OCI-LY7 (cell line): ENCODE measurements around the gene ASB18. TPM values are rescaled to one million over a fixed set of nuclear protein-coding genes. Genes with fewer than 3 reads are reported as not detected.

ENCODE experiments used
- BruUV-seq: library from RNA; stranded (reverse); fragments of 400-500 nt; replicated peaks from 2 replicates; lab custom pipeline; 2021; lab: Mats Ljungman, UMichigan
- CTCF ChIA-PET: fragments of 300-600 bp; sonication (Branson Sonifier 250); formaldehyde crosslinking; loops from one replicate; lab custom pipeline; 2022; ENCODE audit warnings: antibody characterized with exemption; ENCODE audit not compliant: unreplicated experiment; lab: Charles Lee
- POLR2A ChIA-PET: fragments of 300-600 bp; sonication (Branson Sonifier 250); formaldehyde crosslinking; loops from one replicate; lab custom pipeline; 2022; ENCODE audit warnings: antibody characterized with exemption; lab: Charles Lee
- DNase-seq: peaks from one replicate; pipeline ENCODE4 v3.0.0-alpha.2; 2015; ENCODE audit warnings: low spot score
- H2AFZ ChIP-seq: fragments of 200-600 bp; sonication (generic), shearing (Covaris generic); 2 replicates; pipeline ENCODE4 v1.6.1; 2014; ENCODE audit warnings: mild to moderate bottlenecking, antibody characterized with exemption, low read length, moderate library complexity
- H3K27ac ChIP-seq: fragments of 200-600 bp; sonication (generic); 2 replicates; pipeline ENCODE4 v1.5.1; 2014; ENCODE audit warnings: mixed run types, low read depth, mild to moderate bottlenecking, moderate library complexity, low read length, inconsistent platforms; ENCODE audit not compliant: poor library complexity, severe bottlenecking
- H3K36me3 ChIP-seq: fragments of 200-600 bp; sonication (generic); 2 replicates; pipeline ENCODE4 v1.6.1; 2014; ENCODE audit warnings: mild to moderate bottlenecking, antibody characterized with exemption, low read length, moderate library complexity, mixed read lengths; ENCODE audit not compliant: insufficient read depth
- H3K4me1 ChIP-seq: fragments of 200-600 bp; sonication (generic); 2 replicates; pipeline ENCODE4 v1.5.1; 2014; ENCODE audit warnings: mild to moderate bottlenecking, low read length; ENCODE audit not compliant: insufficient read depth, poor library complexity, severe bottlenecking
- H3K4me2 ChIP-seq: fragments of 200-600 bp; sonication (generic); 2 replicates; pipeline ENCODE4 v1.6.1; 2014; ENCODE audit warnings: mild to moderate bottlenecking, low read length
- H3K4me3 ChIP-seq: fragments of 200-600 bp; sonication (generic); 2 replicates; pipeline ENCODE4 v1.5.1; 2014; ENCODE audit warnings: mild to moderate bottlenecking, low read depth, low read length; ENCODE audit not compliant: poor library complexity, severe bottlenecking
- H3K79me2 ChIP-seq: fragments of 200-600 bp; sonication (generic); 2 replicates; pipeline ENCODE4 v1.6.1; 2016; ENCODE audit warnings: low read depth, mild to moderate bottlenecking, low read length, moderate library complexity, mixed read lengths; ENCODE audit not compliant: insufficient read depth
- H3K9me2 ChIP-seq: fragments of 200-600 bp; sonication (generic); 2 replicates; pipeline ENCODE4 v1.6.1; 2016; ENCODE audit warnings: mild to moderate bottlenecking, low read length, mixed read lengths; ENCODE audit not compliant: insufficient read depth
- H3K9me3 ChIP-seq: fragments of 200-600 bp; sonication (generic); 2 replicates; pipeline ENCODE4 v1.6.1; 2014; ENCODE audit warnings: mild to moderate bottlenecking, mixed run types, low read length, mixed read lengths
- H4K20me1 ChIP-seq: fragments of 200-600 bp; sonication (generic); 2 replicates; pipeline ENCODE4 v1.6.1; 2014; ENCODE audit warnings: mild to moderate bottlenecking, antibody characterized with exemption, low read length, moderate library complexity, mixed read lengths; ENCODE audit not compliant: insufficient read depth
- CTCF ChIP-seq: fragments of 200-600 bp; sonication (generic); conservative IDR thresholded peaks from 2 replicates; pipeline ENCODE4 v1.5.1; 2014; ENCODE audit warnings: mild to moderate bottlenecking, antibody characterized with exemption, low read length, moderate library complexity, mixed read lengths
- EZH2phosphoT487 ChIP-seq: fragments of 200-600 bp; sonication (generic); IDR thresholded peaks from 2 replicates; pipeline ENCODE4 v1.6.1; 2018; ENCODE audit warnings: low read depth, borderline replicate concordance, mild to moderate bottlenecking, mixed run types, antibody characterized with exemption, low read length, moderate library complexity, mixed read lengths
- intact Hi-C: fragments of 100-400 bp; cut with micrococcal nuclease; formaldehyde crosslinking; loops from one replicate; pipeline ENCODE4 v1.10.0; 2022; ENCODE audit not compliant: unreplicated experiment
- total RNA-seq, 2 experiments: library from RNA; depleted of rRNA in 1 of 2; stranded (reverse); fragments of >200 nt in 1 of 2; shearing (Covaris generic) in 1 of 2; gene quantifications; 2 replicates each; pipeline ENCODE4 v1.2.3, GENCODE V29; 2014 to 2022

ASB18 gene
- total RNA-seq, 2 experiments from 2014 or later, result not detected

- TF ChIP-seq EZH2phosphoT487 (no peak), CTCF (no peak)
- BruUV-seq, result no TSS peak
- H3K4me3 ChIP-seq, result no peak overlapping the region
- H4K20me1 ChIP-seq, result no peaks in the 10 kb centered on the region
- H3K4me2 ChIP-seq, result no peak overlapping the region
- no peaks in the 10 kb centered on the region for H3K4me1 ChIP-seq
- no peaks in the 10 kb centered on the region for H3K9me2 ChIP-seq
- intact Hi-C loops, result no loop called here
- H2AFZ ChIP-seq, result no peak overlapping the region
- H3K27ac ChIP-seq, result no peak overlapping the region
- H3K36me3 ChIP-seq, result no peaks in the 10 kb centered on the region
- ChIA-PET POLR2A (no interaction called here), CTCF (no interaction called here)
- H3K9me3 ChIP-seq, result no peaks in the 10 kb centered on the region
- no peak for DNase-seq
- H3K79me2 ChIP-seq, result no peaks in the 10 kb centered on the region
Measured at GRCh38 chr2:236223675-236224074, 40.5 kb downstream of the ASB18 start.

DNA sequence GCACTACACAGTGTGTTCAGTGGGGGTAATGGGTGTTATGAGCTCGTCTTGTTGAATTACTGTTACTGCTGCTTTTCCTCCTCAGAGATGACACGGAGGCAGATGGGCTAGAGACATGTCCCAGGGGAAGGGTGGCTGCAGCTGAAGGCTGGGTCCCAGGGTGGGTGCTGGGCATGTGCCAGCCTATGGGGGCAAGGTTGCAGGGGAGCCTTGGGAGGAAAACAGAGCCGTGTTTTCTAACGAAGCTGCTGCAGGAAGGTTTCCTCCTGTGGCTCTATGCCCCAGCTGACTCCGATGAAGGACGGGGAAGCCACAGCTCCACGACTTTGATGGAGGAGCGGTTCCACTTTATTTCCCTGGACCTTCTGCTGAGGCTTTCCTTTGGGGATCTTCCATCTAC is 42.4 kb downstream of the ASB18 start:
- Histone ChIP-seq H3K27ac (no peak overlapping the region), H3K4me1 (no peaks in the 10 kb centered on the region), H4K20me1 (no peaks in the 10 kb centered on the region), H3K36me3 (no peaks in the 10 kb centered on the region), H3K79me2 (no peaks in the 10 kb centered on the region), H2AFZ (no peak overlapping the region), H3K9me2 (no peaks in the 10 kb centered on the region), H3K4me3 (no peak overlapping the region), H3K4me2 (no peak overlapping the region), H3K9me3 (no peaks in the 10 kb centered on the region)
- intact Hi-C loops, result no loop called here
- CTCF ChIA-PET, result no interaction called here
- BruUV-seq, result no TSS peak
- no peak for TF ChIP-seq EZH2phosphoT487
- DNase-seq, result no peak
- POLR2A ChIA-PET, result no interaction called here

GRCh38 chr2:236219411-236219810 is 44.8 kb downstream of the ASB18 start:
- Histone ChIP-seq H3K9me3 (no peaks in the 10 kb centered on the region), H3K9me2 (no peaks in the 10 kb centered on the region), H3K36me3 (no peaks in the 10 kb centered on the region), H3K79me2 (no peaks in the 10 kb centered on the region), H3K27ac (no peak overlapping the region), H3K4me3 (no peak overlapping the region), H4K20me1 (no peaks in the 10 kb centered on the region), H3K4me2 (no peak overlapping the region), H3K4me1 (no peaks in the 10 kb centered on the region), H2AFZ (no peak overlapping the region)
- ChIA-PET CTCF (no interaction called here), POLR2A (interaction anchor here (0.7 kb wide), 1 partner anchor 560 kb away, joined by 3 read pairs; no protein-coding TSS in a partner anchor)
- intact Hi-C loops, result no loop called here
- no peak for DNase-seq
- no peak for TF ChIP-seq CTCF
- no TSS peak for BruUV-seq
